Suprapubic skin (tissue), 3 donors: ENCODE data around the gene CXCL12.

Experiments
- CTCF ChIP-seq, 2 donors: fragments of 200-600 bp in 1 of 2; fragments of 450-650 bp in 1 of 2; sonication (generic) in 1 of 2; IDR thresholded peaks; one replicate each; pipeline ENCODE4 v1.5.1; 2016 to 2019; ENCODE audit warnings: antibody characterized with exemption in 2 of 2, mild to moderate bottlenecking in 1 of 2, moderate library complexity in 1 of 2
- POLR2A ChIP-seq, 2 donors: fragments of 450-650 bp; IDR thresholded peaks; one replicate each; pipeline ENCODE4 v1.6.1; 2017; ENCODE audit warnings: antibody characterized with exemption in 2 of 2, mild to moderate bottlenecking in 2 of 2, moderate library complexity in 2 of 2

- TF ChIP-seq CTCF (IDR thresholded peaks at IDR 0.05): no peak
- TF ChIP-seq POLR2A (IDR thresholded peaks at IDR 0.05): no peak
Measured at GRCh38 chr10:44337081-44337480, 47.8 kb downstream of the CXCL12 start.
